NCI-H82 (cell line): ENCODE measurements around the gene PCSK4.
"Not testable (repeated sequence)": the region's sequence is repeated elsewhere in the genome, so short reads cannot be mapped to it uniquely, and the experiment has no call there.

Experiments used
- DNase-seq: peaks from one replicate; lab custom pipeline; 2025; lab: John Stamatoyannopoulos, UW

The PCSK4 gene

GRCh38 chr19:1505012-1505411 lies 14.9 kb upstream of the PCSK4 start:
- no peak for DNase-seq

- DNase-seq = no peak
Observed at GRCh38 chr19:1503925-1504773, 14.0 kb upstream of the PCSK4 start.

GRCh38 chr19:1503089-1503924 lies 13.2 kb upstream of the PCSK4 start:
- DNase-seq = peak; percentile 61

GRCh38 chr19:1502433-1503088 lies 12.4 kb upstream of the PCSK4 start:
- no peak for DNase-seq

GRCh38 chr19:1501200-1501595 lies 11.0 kb upstream of the PCSK4 start:
- DNase-seq = no peak

GRCh38 chr19:1499231-1499630 lies 9.1 kb upstream of the PCSK4 start:
- not testable (repeated sequence) for DNase-seq

GRCh38 chr19:1497578-1498235 lies 7.6 kb upstream of the PCSK4 start:
- no peak for DNase-seq

- DNase-seq = no peak
Observed at GRCh38 chr19:1496714-1497577, 6.8 kb upstream of the PCSK4 start.

GRCh38 chr19:1495799-1496713 lies 5.9 kb upstream of the PCSK4 start:
- no peak for DNase-seq

GRCh38 chr19:1495051-1495798 lies 5.1 kb upstream of the PCSK4 start:
- no peak for DNase-seq

- no peak for DNase-seq
Observed at GRCh38 chr19:1494115-1494815, 4.1 kb upstream of the PCSK4 start.

GRCh38 chr19:1492474-1493006 lies 2.4 kb upstream of the PCSK4 start:
- no peak for DNase-seq

- peak; percentile 21 for DNase-seq
Observed at GRCh38 chr19:1491849-1492170, 1.7 kb upstream of the PCSK4 start.

GRCh38 chr19:1491114-1491848 lies 1.1 kb upstream of the PCSK4 start, which contains the start of gene REEP6:
REEP6 (plus strand) TSS chr19:1491181; CDS start chr19:1491270, 89 bp downstream.
- DNase-seq = no peak

- DNase-seq = no peak
Observed at GRCh38 chr19:1489463-1490310, 463 bp downstream of the PCSK4 start.

GRCh38 chr19:1488282-1488601 lies 1.9 kb downstream of the PCSK4 start:
- DNase-seq = no peak
